Measurements from ENCODE around the gene SDR42E2.
"Not testable (repeated sequence)": the region's sequence is repeated elsewhere in the genome, so short reads cannot be mapped to it uniquely, and the experiment has no call there.

Gene SDR42E2

GRCh38 chr16:22161401-22161800 is 905 bp upstream of the SDR42E2 start:
- DNase-seq (ENCODE audit: low read depth) = no peak
- no peak for TF ChIP-seq CTCF (IDR thresholded peaks at IDR 0.05; ENCODE audit: insufficient read depth, low read depth, low read length, missing control alignments)
- no peak overlapping the region for H3K4me3 ChIP-seq (ENCODE audit: low read length)

- DNase-seq (ENCODE audit: low read depth) = no peak
- TF ChIP-seq CTCF (IDR thresholded peaks at IDR 0.05; ENCODE audit: insufficient read depth, low read depth, low read length, missing control alignments) = no peak
- no peak overlapping the region for H3K4me3 ChIP-seq (ENCODE audit: low read length)
These were observed 327 bp downstream of the SDR42E2 start for GRCh38 chr16:22162656-22163009.

GRCh38 chr16:22163806-22164205 is 1.5 kb downstream of the SDR42E2 start:
- H3K4me3 ChIP-seq (ENCODE audit: low read length) = no peak overlapping the region
- DNase-seq (ENCODE audit: low read depth) = no peak
- TF ChIP-seq CTCF (IDR thresholded peaks at IDR 0.05; ENCODE audit: insufficient read depth, low read depth, low read length, missing control alignments) = no peak

- no peak for DNase-seq (ENCODE audit: low read depth)
- TF ChIP-seq CTCF (IDR thresholded peaks at IDR 0.05; ENCODE audit: insufficient read depth, low read depth, low read length, missing control alignments) = no peak
- no peak overlapping the region for H3K4me3 ChIP-seq (ENCODE audit: low read length)
These were observed 2.2 kb downstream of the SDR42E2 start for GRCh38 chr16:22164482-22164881.

- no peak for TF ChIP-seq CTCF (IDR thresholded peaks at IDR 0.05; ENCODE audit: insufficient read depth, low read depth, low read length, missing control alignments)
- no peak for DNase-seq (ENCODE audit: low read depth)
- H3K4me3 ChIP-seq (ENCODE audit: low read length) = no peak overlapping the region
These were observed 3.4 kb downstream of the SDR42E2 start for GRCh38 chr16:22165508-22166285.

GRCh38 chr16:22171953-22172352 is 9.6 kb downstream of the SDR42E2 start:
- TF ChIP-seq CTCF (IDR thresholded peaks at IDR 0.05; ENCODE audit: insufficient read depth, low read depth, low read length, missing control alignments) = no peak
- no peak overlapping the region for H3K4me3 ChIP-seq (ENCODE audit: low read length)
- no peak for DNase-seq (ENCODE audit: low read depth)

GRCh38 chr16:22172642-22173041 is 10.3 kb downstream of the SDR42E2 start:
- not testable (repeated sequence) for DNase-seq (ENCODE audit: low read depth); H3K4me3 ChIP-seq (ENCODE audit: low read length)
